ENCODE results near the gene SLC12A5.
"Not testable (repeated sequence)": the region's sequence is repeated elsewhere in the genome, so short reads cannot be mapped to it uniquely, and the experiment has no call there.

Gene SLC12A5

DNA sequence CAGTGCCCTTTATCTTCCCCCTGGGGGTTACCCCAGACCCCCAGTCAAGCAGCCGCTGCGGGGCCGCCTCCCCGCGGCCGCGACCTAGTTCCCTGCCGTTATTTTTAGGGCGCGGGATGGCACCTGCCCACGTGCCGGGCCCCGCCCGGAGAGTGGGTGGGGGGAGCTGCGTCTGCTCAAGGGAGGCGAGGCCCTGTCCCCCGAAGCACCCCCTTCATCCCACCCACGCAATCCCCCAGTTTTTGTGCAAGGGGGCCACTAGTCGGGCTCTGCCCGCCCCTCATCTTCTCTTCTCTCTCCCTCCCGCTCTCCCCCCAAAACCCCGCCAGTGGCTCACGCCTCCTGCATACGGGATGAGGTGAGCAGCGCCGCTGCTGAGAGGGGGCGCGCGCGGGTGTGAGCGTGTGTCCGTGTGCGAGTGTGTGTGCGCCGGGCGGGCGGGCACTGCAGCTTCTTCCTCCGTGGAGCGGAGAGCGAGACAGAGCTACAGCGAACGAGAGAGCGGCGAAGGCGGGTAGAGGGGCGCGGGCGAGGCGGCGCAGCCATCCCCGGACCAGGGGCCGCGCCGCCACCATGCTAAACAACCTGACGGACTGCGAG is at the start of gene SLC12A5:
Gene SLC12A5 (plus strand): TSS at position 444 of the 600 bp plus-strand sequence. CDS start 130 bp downstream, at position 574.
- DNase-seq: no peak

DNA sequence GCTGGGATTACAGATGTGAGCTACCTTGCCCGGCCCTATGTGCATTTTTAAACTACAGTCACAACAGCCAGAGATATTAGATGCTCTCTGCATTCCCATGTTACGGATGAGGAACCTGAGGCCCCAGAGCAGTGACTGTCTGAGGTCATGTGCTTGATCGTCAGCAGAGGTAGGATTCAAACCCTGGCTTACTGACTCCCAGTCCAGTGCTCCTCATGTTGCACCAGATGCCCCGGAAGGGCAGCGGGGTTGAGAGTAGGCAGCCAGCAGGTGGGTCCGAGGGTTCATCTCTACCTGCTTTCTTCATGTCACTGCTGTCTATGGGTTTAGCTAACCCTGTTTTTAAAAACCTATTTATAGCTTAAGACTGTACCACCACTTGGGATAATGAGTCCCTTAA is 47.8 kb upstream of the SLC12A5 start:
- no peak for DNase-seq

DNA sequence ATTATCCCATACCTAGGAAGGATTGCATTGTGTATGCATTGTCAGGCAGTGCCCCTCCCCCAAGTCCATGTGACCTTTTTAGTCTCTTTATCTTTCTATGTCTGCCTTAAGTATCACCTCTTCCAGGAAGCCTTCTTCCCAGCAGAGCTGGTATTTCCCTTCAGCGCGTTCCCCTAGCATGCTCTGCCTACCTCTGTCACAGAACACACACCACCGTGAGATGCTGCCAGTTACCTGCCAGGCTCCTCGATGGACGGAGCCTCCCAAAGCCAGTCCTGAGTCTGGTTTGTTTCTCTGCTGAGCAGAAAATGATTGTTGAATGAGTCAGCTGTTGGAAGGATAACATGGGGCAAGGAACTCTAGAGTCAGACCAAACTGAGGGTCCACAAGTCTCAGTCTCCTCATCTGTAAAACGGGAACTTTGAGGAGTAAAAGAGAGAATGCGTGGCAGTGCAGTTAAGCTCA is 45.7 kb upstream of the SLC12A5 start:
- no peak for DNase-seq

DNA sequence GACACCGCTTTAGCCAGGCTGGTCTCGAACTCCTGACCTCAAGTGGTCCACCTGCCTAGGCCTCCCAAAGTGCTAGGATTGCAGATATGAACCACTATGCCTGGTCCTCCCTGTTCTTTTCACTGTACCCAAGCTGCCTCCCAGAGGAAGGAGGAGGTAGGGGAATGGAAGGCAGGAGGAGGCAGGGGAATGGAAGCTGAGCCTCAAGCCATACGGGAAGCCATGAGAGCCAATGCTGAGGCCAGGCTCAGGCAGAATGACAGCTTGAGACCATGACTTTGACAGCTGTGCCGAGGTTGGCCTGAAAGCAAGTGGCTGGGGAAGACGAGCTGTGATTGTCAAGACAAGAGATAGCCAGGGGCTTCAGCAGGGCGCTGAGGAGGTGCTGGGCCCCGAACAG is 43.4 kb upstream of the SLC12A5 start:
- DNase-seq: no peak

DNA sequence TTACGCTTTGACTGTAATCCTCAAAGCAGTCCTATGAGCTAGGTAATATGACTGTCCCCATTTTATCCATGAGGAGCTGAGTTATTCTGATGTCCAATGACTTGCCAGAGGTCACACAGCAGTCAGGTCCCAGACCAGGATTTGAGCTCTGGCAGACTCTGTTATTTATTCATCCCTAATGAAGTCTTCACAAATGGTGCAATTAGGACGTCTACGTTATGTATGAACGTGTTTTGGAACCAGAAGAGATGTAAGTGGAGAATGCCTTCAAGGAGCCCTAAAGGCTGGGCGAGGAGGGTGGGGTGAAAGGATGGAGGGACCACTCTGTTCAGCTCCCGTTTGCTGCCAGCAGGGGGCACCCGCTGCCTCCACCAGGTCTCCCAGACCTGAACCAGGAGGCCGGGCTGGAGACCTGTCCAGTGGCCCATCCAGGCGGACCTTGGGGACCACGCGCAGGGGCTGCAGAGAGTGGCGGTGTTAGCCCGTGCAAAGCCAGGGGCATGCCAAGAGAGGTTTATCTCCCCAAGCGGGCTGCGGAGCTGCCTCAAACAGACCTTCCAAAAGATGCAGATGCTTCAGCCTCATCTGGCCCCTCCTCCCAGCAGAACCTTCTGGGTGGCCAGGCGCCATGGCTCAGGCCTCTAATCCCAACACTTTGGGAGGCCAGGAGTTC is 41.8 kb upstream of the SLC12A5 start:
- peak; percentile 91 for DNase-seq

DNA sequence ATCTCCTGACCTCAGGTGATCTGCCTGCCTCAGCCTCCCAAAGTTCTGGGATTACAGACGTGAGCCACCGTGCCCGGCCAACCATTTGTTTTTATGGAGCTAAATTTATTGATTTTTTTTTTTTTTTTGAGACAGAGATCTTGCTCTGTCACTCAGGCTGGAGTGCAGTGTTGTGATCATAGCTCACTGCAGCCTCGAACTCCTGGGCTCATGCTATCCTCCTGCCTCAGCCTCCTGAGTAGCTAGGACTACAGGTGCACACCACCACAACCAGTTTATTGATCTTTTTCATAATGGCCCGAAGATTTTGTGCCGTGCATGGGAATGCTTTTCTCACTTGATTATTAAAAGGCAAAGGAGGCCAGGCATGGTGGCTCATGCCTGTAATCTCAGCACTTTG is 40.2 kb upstream of the SLC12A5 start:
- DNase-seq: not testable (repeated sequence)

DNA sequence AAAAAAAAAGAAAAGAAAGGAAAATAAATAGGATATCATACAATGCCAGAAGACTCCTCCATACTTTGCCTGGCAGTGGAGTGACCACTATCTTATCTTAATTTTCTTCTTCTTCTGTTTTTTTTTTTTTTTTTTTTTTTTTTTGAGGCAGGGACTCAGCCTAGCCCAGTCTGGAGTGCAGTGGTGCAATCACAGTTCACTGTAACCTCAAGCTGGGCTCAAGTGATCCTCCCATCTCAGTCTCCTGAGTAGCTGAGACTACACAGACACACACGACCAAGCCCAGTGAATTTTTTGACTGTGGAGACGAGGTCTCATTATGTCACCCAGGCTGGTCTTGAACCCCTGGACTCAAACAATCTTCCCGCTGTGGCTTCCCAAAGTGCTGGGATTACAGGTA is 37.4 kb upstream of the SLC12A5 start:
- no peak for DNase-seq

DNA sequence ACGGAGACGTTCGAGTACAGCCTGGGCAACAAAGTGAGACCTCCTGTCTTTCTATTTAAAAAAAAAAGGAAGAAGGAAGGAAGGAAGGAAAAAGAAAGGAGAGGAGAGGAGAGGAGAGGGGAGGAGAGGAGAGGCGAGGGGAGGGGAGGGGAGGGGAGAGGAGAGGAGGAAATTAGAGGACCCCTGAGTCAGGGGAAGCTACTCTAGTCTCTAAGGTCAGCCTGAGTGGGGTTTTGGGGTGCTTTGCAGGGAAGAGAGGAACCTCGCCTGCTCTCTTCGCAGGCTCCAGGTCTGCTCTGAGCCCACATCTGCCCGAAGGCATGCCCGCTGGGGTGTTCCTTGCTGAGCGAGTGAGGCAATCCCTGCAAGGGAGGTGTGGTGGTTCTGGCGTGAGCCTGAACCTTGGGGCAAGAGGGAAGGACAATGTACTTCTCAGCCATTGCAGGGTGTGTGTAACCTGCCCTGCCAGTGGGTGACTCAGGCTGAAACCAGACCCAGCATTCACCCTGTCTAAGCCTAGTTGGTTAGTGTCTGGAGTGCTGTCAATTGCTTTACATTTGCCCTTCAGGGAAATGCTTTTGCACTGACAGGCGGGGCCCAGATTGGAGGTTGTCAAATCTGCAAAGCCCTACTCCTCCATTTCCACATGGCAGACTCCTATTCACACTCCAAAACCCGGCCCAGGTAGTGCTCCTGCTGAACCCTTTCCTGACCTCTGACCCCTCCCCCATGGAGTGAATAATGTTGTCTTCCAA is 35.6 kb upstream of the SLC12A5 start:
- no peak for DNase-seq

DNA sequence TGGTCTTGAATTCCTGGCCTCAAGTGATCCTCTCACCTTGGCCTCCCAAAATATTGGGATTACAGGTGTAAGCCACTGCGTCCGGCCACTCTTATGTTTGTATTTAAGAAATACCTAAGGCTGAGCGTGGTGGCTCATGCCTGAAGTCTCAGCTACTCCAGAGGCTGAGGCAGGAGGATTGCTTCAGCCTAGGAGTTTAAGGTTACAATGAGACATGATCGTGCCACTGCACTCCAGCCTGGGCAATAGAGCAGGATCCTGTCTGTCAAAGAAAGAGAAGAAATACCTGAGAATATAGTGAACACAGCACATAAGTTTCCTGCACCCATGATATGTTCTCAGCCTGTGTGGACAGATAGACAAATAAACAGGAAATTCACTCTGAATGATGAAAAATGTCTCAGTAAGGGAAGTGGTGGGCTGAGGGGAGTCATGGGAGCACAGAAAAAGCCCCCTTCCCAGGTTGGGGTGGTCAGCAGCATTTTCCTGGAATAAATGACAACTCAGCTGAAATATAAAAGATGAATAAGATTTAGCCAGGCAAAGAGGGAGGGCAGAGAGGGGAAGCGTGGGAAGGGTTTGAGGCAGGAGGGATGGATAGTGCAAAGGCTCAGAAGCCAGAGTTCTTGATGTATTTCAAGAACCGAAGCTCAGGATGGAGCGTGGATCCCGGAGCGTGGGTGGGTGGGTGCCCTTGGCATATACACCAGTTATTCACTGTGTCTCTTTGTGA is 34.1 kb upstream of the SLC12A5 start:
- DNase-seq: no peak

DNA sequence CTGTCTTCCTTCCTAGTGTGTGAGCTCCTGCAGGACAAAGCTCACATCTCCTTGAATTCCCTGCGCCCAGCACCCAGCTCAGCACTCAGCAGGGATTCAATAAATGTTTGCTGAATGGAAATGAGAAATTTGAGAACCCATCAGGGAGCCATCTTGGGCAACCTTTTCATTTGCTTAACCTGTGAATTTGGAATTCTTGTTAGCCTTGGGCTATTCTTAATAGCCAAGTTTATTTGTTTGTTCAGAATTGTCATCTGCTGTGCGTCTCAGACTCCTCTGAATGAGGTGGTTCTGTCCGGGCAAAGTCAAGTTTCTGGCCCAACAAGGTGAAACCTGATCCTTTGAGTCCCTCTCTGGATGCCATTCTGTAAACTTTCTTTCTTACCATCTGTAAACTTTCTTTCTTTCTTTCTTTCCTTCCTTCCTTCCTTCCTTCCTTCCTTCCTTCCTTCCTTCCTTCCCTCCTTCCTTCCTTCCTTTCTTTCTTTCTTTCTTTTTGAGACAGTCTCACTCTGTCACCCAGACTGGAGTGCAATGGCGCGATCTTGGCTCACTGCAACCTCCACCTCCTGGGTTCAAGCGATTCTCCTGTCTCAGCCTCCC is 33.4 kb upstream of the SLC12A5 start:
- DNase-seq: not testable (repeated sequence)

DNA sequence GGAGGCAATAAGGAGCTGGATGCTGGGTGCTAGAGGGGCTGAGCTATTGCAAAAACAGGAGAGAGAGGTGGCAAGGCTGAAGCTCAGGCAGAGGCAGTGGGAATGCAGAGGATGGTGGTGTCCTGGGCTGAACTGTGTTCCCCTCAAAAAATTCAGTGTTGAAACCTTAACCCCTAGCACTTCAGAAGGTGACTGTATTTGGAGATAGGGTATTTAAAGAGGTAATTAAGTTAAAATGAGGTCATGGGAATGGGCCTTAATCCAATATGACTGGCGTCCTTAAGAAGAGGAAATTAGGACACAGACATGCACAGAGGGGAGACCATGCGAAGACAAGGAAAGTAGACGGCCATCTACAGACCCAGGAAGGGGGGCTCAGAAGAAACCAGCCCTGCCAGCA is 31.8 kb upstream of the SLC12A5 start:
- DNase-seq: no peak

DNA sequence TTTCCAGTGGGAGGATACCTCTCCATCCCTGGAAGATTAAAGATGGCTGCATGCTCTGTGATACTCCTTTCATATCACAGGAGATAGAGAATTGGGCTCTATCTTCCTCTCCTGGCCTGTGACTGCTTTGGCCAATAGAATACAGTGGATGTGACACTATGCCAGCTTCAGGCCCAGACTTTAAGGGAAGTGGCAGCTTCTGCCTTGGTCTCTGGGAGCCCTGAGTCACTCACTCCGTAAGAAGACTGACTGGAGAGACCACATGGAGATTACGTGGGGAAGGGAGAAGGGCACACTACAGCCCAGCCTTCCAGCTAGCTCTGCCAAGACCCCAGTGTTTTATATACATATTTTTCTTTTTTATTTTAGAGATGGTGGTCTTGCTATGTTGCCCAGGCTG is 30.7 kb upstream of the SLC12A5 start:
- DNase-seq: no peak

DNA sequence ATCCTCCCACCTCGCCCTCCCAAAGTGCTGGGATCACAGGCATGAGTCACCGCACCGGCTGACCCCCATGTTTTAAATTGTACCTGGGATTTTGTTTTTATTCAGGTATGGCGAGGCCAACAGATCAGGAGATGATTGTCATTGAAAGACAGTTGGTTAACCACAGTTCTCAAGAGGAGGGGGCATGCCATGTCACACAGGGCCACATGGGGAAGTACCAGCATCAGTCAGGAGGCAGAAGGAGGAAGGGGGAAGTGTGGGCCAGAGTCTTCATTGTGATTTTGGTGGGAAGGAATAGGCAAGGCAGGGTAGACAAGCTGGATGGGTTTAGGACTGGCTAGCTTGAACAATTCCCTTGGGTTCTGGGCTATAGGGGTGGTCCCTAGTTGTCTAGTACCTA is 30.3 kb upstream of the SLC12A5 start:
- no peak for DNase-seq

DNA sequence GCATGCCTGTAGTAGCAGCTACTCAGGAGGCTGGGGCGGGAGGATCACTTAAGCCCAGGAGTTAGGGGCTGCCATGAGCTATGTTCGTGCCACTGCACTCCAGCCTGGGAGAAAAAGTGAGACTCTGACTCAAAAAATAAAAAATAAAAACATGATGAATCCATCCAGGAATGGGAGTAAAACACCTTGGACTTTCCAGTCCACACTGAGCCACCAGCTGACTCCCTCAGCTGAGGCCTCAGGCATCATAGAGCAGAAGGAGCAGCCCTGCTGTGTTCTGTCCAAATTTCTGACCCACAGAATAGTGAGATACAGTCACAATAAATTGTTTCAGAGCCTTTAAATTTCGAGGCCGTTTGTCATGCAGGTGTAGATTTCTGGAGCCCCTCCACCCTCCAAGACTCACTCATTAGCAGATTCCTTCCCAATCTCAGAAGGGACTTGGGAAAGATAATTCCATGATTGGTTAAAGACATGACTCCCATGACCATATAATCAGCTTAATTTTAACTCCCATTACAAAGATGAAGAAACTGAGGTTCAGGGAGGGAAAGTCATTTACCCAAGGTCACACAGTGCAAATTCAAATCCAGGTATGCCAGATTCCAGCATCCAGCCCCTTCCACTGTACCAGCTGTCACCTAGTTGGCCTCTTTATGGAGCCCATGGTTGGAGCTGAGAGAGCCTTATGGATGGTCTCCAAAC is 29.3 kb upstream of the SLC12A5 start:
- no peak for DNase-seq

DNA sequence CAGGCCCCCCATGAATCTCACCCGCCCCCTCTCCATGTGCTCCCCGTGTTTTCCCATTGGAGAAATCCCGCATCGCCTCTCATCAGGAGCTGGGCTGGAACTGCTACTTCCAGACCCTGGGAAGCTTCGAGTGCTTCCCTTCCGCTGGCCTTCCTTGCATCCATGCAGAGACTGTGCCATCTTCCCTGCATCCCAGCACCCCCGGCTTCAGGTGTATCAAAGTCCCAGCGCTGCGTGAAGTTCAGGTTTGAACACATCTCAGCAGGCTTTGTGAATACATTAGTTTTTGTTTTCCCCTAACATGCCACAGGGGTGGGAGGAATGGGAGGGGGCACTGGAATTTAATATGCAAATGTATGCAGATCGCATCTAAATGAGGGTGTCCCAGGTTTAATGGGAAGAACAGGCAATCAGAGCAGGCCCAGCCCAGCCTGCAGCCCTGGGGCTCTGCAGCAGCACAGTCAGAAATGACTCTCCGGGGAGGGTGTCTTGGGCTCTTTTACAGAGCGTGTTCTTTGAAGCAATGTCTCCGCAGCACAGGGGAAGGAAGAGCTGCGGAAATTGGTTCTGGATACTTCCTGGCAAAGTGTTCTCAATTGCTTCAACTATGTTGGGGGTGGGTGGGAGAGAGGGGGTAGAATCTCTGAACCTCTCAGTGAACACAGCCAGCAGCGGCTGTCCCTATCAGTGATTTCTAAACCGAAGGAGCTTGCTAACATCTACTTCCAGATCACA is 28.6 kb upstream of the SLC12A5 start:
- no peak for DNase-seq

DNA sequence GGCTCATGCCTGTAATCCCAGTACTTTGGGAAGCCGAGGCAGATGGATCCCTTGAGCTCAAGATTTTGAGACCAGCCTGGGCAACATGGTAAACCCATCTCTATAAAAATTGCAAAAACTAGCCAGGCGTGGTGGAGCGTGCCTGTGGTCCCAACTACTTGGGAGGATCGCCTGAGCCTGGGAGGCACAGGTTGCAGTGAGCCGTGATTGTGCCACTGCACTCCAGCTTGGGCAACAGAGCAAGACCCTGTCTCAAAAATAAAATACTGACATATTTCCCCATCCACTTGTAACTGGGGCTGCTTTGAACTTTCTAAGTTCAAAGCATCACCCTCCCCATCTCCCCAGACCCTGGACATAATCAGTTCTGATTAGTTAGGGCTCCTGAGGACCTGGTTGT is 27.5 kb upstream of the SLC12A5 start:
- DNase-seq: no peak

DNA sequence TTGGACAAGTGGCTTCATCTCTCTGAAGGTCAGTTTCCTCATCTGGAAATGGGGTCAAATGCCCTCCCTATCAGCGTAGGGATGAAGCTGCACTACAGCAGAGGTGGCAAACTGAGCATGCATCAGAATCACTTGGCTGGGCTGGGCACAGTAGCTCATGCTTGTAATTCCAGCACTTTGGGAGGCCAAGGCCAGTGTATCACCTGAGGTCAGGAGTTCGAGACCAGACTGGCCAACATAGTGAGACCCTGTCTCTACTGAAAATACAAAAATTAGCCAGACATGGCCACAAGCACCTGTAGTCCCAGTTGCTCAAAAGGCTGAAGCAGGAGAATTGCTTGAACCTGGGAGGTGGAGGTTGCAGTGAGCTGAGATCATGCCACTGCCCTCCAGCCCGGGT is 27.0 kb upstream of the SLC12A5 start:
- no peak for DNase-seq

DNA sequence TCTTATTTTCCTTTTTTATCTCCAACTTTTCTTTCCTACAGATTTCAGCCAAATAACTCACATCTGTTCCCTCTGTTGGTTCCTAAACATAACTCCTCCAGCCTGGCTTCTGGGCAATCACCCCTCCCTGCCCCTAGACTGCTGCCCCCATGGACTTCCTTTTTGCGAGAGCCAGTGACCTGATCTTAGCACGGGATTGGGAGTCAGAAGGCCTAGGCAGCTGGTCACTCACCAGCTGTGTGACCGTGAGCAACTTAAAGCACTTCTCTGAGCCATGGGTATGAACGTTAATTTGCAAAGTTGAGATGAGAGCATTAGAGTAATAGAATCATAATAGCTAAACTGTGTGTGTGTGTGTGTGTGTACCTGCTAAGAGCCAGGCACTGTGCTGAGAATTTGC is 24.8 kb upstream of the SLC12A5 start:
- no peak for DNase-seq

DNA sequence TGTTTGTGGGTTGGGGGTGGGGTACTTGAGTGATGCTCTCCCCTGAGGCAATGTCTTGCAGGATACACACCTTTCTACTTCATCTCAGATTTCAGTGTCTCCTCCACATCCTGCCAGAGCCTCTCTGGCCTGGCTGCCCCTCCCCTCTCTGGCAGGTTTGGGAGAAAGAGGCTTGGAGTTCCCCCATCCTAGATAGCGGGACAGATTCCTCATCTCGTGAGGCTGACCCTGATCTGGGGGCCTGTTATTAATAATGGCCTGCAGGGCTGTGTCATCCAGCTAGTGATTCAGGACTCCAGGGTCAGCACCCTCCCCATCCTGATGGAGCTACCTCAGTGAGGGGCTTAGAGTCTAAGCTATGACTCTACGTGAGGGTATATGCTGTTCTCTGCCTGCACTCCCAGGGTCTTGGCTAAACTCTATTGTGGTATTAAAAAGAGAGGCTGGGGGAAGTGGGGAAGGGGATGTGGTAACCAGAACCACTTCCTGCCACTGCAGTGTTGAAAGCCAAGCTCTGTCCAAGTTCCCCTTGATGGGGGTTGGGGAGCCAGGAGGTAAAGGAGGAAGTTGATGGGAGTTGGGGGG is 24.0 kb upstream of the SLC12A5 start:
- no peak for DNase-seq

DNA sequence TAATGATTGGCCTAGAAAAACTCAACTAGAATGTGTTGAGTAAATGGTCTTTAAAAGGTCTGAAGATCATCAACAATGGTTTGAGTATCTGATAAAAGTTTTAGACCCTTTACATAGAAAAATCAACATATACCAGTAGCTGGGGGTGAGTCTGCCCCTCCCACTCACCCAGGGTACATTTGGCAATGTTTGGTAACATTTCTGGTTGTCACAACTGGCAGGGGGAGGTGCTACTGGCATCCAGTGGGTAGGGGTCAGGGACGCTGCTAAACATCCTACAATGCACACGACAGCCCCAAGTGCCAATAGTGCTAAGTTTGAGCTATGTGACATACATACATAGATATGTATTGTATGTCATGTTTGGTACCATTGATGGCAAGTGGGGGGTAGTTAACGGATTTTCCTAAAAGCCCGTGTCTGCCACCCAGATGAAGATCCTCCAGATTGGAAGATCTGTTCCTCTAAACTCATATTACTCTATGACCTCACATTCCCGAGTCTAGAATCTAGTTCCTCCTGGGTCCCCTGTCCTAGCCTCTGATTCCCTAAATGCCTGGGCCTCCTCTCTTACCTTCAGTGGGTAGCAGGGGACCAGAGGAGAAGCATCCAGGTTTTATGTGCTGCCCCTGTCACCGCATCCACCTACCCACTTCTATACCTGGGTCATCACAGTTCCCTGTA is 22.9 kb upstream of the SLC12A5 start:
- DNase-seq: no peak

DNA sequence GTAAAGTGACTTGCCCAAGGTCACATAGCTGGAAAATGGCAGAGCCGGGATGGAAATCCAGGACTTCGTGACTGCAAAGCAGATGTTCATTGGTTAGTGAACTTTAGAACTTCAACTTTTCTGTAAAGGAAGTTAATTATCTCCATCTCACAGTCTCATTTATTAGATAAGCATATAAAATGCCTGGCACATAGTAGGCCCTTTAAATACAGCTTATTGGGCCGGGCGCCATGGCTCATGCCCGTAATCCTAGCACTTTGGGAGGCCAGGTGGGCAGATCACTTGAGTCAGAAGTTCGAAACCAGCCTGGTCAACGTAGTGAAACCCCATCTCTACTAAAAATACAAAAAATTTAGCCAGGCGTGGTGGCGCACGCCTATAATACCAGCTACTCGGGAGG is 22.1 kb upstream of the SLC12A5 start:
- no peak for DNase-seq

All from activated CD8-positive, alpha-beta memory T cell treated with anti-CD3 and anti-CD28 coated beads for 24 hours (primary cell).